ENCODE measurements around the gene SMCO1.
A peak's percentile ranks its signal among the peaks of the same experiment; 100 is the strongest.
"Not testable (repeated sequence)": the region's sequence is repeated elsewhere in the genome, so short reads cannot be mapped to it uniquely, and the experiment has no call there.

Gene SMCO1, protein sequence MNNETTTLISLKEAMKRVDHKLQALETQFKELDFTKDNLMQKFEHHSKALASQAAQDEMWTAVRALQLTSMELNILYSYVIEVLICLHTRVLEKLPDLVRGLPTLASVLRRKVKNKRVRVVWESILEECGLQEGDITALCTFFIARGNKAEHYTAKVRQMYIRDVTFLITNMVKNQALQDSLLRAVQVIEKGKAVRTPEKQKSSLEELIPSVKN

DNA sequence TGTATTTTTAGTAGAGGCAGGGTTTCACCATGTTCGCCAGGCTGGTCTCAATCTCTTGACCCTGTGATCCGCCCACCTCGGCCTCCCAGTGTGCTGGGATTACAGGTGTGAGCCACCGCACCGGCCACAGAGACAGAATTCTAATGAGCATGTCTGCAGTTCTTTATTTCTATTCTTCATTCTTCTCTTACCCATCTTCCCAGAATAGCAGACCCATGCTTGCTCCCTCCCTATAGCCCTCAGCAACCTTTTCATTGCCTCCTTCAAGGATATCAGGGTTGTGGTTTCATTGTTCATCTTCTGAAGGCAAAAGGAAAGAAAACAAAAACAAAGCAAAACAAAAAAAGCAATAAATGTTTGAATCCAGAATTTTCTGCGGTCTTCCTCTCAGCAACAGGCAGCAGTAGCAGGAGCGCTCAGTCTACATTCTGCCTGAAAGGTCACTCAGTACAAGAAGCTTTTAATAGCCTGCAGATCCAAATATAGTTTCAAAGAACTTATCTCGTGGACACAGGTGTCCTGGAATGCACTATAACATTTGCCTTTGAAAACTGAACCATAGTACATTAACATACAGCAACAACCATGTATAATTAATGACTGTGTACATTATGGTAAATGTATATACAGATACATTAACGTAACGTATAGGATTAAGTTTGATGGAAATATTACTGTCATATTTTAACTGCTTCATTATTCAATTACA is at the start of gene SMCO1:
TSS of gene SMCO1 (minus strand) at position 434 of the 709 bp plus-strand sequence. CDS start at position 297, 137 bp downstream.
- no peak for DNase-seq

DNA sequence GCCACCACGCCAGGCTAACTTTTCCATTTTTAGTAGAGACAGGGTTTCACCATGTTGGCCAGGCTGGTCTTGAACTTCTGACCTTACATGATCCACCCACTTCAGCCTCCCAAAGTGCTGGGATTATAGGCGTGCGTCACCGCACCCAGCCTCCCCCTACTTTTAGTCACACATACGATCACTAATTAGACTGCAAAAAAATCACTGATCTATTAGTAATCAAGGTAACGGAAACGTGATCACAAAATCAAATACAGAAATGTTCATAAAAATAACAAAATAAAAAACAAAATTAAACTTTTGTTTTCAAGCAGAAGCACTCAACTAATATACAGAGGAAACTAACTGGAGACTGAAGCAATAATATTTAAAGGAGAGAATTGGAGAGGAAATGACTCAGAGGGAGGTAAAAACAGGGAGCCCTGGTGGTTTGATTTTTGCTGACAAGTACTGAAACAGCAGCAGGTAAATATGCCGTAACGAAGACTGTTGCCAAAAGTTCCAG is 48.6 kb upstream of the SMCO1 start:
- DNase-seq, result peak; percentile 32

DNA sequence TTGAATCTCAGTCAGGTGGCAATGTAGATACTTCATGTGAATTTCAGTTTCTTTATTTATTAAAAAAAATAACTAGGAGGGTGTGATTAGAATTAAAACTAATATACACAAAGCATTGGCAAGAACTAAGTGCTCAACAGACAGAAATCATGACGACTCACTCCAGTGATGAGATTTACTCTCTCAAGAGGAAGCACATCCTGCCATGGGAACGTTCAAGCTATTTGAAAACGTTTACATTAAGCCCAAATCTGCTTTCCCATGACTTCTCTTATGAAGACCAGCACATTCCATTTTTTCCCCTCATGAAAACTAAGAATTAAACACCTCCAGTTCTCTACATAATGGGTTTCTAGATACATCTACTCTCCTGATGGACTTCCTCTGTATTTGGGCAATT is 44.7 kb upstream of the SMCO1 start:
- no peak for DNase-seq

DNA sequence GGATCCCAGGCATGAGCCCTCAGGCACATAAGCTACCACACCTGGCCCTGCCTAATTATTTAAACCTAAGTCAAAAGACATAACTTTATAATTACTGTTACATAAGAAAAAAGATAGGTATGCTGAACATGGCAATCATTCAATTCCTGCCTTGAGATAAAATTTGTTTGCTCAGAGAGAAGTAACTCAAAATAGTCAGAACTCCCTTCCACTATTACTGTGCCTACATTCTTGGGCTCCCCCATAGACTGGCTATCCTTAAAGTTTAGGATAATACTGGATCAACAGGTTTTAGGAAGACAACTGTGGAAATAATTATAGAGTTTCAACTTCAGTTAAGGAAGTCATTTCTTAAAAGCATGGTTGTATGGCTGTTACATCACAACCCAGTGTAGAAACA is 43.3 kb upstream of the SMCO1 start:
- DNase-seq, result no peak

DNA sequence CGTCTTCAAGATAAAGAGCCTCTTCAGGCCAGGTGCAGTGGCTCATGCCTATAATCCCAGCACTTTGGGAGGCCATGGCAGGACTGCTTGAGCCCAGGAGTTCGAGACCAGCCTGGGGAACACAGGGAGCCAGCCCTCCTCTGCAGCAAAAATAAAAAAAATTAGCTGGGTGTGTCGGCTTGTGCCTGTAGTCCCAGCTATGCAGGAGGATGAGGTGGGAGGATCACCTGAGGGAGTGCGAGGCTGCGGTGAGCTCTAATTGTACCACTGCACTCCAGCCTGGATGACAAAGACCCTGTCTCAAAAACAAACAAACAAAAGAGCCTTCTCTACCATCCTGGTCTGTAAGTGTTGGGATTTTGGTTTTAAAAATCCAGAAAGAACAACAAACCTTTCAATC is 42.1 kb upstream of the SMCO1 start:
- no peak for DNase-seq

DNA sequence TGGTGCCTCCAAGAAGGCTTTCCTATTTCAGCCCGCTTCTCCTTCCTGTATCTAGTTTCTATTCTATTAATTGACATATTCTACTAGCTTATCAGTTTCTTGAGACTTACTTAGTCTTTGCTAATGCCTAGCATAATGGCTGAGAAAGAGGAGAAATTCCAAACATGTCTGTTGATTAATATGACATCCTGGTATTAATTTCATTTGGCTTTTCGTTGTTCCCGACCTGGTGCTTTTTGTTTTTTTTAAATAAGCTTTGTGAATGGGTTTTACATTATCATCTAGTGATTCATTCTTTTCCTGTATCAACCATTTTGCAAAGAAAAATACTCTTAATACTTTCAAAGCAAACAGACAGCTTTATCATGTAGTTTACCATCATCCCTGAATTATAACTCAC is 40.1 kb upstream of the SMCO1 start:
- DNase-seq, result no peak

DNA sequence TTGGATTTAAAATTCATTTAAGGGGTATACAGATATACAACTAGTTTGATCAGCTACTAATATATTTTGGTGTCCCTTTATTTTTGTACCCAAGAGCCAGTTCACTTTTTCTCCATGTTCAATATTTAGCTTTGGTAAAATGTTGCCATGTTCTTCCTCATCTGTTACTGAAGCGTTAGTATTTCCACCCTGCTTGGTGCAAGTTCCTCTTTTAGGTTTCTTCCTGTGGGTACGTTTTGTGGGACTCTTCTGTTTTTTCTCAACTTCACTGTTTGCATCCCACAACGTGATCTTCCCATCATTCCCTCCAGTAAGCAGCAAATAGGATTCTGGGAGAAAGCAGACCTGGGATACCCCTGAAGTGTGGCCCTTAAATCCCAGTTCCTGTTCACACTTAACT is 39.1 kb upstream of the SMCO1 start:
- peak; percentile 76 for DNase-seq

DNA sequence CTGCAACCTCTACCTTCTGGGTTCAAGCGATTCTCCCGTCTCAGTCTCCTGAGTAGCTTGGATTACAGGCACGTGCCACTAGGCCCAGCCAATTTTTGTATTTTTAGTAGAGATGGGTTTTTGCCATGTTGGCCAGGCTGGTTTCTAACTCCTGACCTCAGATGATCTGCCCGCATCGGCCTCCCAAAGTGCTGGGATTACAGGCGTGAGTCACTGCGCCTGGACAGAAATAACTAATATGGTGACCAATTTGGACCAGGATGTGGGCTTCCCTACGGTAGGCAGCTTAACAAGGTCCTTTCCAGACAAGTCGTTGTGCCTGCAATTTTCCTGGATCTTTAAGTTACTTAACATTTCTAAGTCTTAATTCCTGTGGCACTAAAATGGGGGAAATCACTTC is 38.4 kb upstream of the SMCO1 start:
- DNase-seq, result no peak

DNA sequence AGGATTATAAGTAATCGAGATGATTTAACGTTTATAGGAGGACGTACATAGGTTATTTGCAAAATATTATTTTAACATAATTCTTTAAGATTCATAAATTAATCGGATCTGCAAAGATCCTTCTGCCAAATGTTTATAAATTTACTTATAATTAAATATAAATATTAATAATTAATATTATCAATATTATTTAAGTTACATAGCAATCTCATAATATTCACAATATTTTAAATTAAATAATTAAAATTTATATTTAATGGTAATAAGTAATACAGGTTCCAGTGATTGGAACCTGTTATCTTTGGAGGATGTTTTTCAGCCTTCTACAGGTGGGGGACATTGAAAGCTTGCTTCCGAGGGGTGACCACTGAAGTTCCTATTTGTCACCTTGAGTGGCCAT is 37.1 kb upstream of the SMCO1 start:
- no peak for DNase-seq

DNA sequence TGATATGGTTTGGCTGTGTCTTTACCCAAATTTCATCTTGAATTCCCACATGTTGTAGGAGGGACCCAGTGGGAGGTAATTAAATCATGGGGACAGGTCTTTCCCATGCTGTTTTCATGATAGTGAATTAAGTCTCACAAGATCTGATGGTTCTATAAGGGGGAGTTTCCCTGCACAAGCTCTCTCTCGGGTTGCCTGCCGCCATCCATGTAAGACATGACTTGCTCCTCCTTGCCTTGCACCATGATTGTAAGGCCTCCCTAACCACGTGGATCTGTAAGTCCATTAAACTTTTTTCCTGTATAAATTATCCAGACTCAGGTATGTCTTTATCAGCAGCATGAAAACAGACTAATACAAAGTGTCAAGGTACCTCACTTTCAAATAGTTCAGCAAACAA is 35.0 kb upstream of the SMCO1 start:
- DNase-seq, result not testable (repeated sequence)

DNA sequence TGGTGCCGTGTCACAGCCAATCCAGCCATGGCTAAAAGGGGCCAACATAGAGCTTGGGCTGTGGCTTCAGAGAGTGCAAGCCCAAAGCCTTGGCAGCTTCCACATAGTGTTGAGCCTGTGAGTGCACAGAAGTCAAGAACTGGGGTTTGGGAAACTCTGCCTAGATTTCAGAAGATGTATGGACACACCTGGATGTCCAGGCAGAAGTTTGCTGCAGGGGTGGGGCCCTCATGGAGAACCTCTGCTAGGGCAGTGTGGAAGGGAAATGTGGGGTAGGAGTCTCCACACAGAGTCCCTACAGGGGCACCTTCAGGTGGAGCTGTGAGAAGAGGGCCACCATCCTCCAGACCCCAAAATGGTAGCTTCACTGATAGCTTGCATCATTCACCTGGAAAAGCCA is 34.2 kb upstream of the SMCO1 start:
- DNase-seq, result not testable (repeated sequence)

DNA sequence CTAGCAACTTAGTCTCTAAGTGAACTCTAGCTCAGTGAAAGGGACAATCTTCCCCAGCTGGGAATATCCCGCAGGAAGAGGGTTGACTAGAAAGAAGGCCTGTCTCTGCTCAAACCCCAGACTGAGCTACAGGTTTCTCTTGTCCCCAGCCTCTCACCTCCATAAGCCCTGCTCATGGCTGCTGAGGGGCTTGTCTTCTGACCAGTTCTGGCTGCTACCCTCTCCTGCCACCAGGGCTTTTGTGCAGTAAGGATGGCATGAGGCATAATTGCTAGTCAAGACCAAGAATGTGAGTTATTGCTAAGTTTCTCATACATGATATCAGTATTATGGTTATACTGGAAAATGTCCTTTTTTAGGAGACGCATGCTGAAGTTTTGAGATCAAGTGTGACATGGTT is 31.9 kb upstream of the SMCO1 start:
- no peak for DNase-seq

DNA sequence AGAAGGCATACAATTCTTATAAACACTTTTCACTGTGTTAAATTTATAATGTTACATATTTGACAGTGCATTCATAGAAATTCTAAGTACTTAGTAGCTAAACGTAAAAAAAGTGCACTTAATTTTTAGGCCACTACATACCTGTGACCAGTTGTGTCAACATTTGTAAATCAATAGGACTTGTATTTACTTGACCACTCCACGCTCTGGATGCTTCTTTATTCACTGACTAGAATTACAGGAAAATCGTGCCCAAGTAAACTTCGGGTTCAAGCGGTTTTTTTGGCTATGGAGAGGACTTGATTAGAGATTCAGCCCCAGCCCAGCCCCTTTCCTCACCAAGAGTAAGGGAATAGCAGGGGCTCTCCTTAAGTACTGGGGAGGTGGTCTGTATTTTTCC is 31.4 kb upstream of the SMCO1 start:
- DNase-seq, result no peak

DNA sequence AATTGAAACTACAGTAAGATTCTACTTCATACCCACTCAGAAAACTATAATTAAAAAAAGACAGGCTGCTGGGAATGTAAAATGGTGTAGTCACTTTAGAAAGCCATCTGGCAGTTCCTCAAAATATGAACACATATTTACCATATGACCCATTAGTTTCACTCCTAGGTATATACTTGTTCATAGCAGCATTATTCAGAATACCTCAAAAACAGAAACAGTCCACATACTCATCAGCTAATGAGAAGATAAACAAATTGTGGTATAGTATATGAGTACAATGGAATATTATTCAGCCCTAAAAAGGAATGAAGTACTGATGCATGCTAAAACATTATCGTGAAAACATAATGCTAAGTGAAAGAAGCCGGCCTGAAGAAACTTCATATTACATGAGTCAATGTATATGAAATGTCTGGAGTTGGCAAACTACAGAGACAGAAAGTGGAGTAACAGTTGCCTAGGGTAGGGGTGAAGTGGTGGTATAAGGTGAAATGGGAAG is 29.4 kb upstream of the SMCO1 start:
- no peak for DNase-seq

DNA sequence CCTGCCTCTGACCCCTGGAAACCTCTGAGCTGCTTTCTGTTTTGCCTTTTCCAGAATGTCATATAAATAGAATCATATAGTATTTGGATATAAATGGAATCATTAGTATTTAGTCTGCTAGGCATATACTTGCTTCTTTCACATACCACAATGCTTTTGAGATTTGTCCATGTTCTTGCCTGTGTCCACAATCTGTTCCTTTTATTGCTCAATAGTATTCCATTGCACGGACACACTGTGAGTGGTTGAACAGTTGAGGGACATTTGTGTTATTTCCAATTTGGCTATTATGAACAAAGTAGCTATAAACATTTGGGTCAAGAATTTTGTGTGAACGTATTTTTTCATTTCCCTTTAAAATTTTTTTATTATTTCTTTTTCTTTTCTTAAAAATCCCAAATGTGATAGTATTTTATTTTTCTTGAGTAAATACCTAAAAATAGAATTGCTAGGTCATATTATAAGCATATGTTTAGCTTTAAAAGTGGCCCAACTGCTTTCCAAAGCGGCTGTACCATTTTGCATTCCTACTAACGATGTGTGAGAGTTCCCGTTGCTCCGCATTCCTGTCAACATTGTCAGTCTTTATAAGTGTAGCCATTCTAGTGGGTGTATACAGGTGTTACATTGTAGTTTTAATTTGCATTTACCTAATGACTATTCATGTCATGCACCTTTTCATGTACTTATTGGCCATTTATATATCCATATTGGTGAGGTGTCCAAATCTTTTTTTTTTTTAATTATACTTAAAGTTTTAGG is 26.7 kb upstream of the SMCO1 start:
- DNase-seq, result no peak

DNA sequence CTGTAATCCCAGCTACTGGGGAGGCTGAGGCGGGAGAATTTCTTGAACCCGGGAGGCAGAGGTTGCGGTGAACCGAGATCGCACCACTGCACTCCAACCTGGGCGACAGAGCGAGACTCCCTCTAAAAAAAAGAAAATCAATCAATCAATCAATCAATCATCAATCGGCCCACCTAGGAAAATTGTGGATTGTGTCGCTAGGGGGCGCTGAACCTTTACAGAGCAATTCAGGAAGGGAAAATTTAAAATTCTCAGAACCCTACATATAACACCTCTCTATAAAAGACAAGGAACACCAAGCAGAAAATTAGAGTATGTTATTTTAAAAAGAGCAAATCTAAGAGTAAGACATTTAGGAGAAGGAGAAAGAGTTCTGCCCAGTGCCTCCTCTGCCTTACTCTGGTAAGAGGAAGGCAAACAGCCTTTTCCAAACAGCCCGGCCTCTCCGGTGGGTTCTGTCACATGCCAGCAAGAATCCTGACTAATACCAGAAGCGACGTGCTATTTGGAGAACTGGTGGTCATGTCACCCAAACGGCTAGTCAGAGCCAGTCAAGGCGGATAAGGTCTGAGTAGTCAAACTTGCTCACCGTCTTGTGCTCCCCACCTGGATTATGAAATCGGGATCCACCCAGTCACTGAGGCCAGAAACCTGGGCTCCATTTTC is 22.3 kb upstream of the SMCO1 start:
- peak; percentile 54 for DNase-seq

DNA sequence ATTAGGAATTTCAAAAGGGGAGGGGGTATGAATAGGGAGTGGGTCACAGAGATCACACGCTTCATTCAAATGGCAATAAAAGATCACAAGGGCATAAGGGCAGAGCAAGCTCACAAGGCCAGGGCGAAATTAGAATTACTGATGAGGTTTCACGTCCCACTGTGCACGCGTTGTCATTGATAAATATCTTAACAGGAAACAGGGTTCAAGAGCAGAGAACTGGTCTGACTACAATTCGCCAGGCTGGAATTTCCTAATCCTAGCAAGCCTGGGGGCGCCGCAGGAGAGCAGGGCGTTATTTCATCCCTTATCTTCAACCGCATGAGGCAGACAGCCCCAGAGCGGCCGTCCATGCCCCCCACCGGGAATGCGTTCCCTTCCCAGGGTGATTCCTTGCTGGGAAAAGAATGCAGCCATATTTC is 18.1 kb upstream of the SMCO1 start:
- DNase-seq, result no peak

DNA sequence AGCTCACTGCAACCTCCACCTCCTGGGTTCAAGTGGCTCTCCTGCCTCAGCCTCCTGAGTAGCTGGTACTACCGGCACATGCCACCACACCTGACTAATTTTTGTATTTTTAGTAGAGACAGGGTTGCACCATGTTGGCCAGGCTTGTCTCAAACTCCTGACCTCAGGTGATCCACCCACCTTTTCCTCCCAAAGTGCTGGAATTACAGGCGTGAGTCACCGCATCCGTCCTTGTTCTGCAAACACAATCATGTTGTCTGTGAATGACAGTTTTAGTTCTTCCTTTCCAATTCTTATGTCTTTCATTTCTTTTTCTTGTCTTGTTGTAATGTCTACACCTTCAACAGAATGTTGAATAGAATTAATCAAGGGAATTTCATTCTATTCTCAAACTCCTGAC is 16.3 kb upstream of the SMCO1 start:
- no peak for DNase-seq

DNA sequence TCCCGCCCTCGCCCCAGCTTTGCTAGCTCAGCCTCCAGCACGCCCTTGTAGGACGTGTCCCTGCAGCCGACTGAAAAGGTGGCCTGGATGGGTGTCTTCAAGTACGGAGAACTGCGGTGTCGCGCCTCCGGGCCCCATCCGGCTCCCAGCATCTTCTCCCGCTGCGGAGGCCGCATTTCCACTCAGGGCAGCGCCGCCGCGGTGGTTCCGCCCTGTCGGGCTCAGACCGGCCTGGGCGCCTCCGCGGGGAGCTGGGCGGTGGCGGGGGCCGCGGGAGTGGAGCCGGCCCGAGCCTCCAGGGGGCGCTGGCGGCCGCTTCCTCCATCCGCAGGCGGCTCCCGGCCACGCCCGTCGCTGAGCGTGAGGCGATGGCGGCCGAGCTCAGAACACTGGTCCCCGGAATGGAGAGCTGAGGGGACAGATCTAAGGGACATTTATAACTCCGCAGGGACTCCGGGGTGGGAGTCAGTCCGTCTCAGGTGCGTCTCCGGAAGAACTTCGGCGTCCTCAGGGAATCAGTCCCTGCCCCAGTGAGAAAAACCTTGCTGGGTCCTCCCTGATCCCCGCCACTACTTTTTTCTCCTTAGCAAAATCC is 13.6 kb upstream of the SMCO1 start:
- DNase-seq, result peak; percentile 90

DNA sequence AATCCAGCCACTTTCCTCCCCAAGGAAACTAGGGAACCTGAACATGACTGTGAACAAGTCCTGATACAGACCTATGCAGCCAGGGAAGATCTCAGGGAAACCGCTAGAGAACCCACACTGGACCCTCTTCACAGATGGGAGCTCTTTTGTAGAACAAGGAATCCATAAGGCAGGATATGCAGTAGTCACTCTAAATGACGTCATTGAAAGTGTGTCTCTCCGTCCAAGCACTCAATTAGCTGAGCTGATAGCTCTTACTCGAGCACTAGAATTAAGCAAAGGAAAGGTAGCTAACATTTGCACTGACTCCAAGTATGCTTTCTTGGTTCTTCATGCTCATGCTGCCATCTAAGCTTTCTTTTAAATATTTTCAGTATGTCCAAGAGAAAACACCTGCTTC is 10.0 kb upstream of the SMCO1 start:
- no peak for DNase-seq

DNA sequence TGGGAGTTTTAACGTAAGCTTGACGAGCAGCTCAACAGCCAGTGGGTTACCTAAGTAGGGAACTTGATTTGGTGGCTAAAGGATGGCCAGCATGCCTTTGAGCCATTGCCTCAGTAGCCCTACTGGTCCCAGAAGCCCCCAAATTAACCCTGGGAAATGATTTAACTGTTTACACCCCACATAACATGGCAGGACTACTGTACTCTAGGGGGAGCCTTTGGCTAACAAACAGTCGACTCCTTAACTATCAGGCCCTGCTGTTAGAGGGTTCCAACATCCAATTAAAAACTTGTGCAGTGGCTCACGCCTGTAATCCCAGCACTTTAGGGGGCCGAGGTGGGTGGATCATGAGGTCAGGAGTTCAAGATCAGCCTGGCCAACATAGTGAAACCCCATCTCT is 9.4 kb upstream of the SMCO1 start:
- peak; percentile 72 for DNase-seq

DNA sequence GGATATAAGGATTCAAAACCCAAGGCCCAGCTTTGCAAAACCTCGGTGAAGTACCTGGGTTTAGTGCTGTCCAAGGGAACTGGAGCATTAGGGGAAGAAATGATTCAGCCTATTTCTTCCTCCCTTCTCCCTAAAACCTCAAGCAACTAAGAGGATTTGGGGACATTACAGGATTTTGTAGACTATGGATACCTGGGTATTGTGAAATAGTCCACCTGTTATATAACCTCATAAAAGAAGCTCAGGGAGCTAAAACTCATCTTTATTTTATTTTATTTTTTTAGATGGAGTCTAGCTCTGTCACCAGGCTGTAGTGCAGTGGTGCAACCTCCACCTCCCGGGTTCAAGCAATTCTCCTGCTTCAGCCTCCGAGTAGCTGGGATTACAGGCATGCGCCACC is 8.7 kb upstream of the SMCO1 start:
- no peak for DNase-seq

DNA sequence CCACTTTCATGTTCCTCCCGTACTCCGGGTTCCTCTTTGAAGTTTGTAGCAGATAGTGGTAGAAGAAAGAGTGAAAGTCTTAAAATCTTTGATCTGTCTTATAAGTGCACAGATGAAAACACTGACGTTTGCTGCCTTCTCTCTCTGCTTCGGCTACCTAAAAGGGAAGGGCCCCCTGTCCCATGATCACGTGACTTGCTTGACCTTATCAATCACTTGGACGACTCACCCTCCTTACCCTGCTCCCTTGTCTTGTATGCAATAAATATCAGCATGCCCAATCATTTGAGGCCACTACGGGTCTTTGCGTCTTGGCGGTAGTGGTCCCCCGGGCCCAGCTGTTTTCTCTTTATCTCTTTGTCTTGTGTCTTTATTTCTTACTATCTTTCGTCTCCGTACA is 6.1 kb upstream of the SMCO1 start:
- DNase-seq, result not testable (repeated sequence)

All from hematopoietic multipotent progenitor cell treated with erythropoietin and hydrocortisone succinate and interleukin-3 and kit ligand, for 4 days (in vitro differentiated cells).